Mesendoderm (in vitro differentiated cells): Measurements from ENCODE around the gene MET.

Source experiments
- DNase-seq: peaks from one replicate; pipeline ENCODE4 v3.0.0; 2013
- H2AK5ac ChIP-seq: 2 replicates; pipeline ENCODE4 v1.6.1; 2013; ENCODE audit warnings: low read length, inconsistent platforms
- H2BK120ac ChIP-seq: 2 replicates; pipeline ENCODE4 v1.6.1; 2013; ENCODE audit warnings: low read depth, mild to moderate bottlenecking, low read length, moderate library complexity, mixed read lengths
- H2BK15ac ChIP-seq: replicated peaks from 2 replicates; pipeline ENCODE4 v1.6.1; 2013; ENCODE audit warnings: low read depth, mild to moderate bottlenecking, moderate library complexity
- H2BK5ac ChIP-seq: 2 replicates; pipeline ENCODE4 v1.6.1; 2013; ENCODE audit warnings: low read length, inconsistent platforms
- H3K18ac ChIP-seq: 2 replicates; pipeline ENCODE4 v1.6.1; 2013; ENCODE audit warnings: mild to moderate bottlenecking, low read length, mixed read lengths
- H3K23ac ChIP-seq: one replicate; pipeline ENCODE4 v1.6.1; 2013; ENCODE audit warnings: low read length
- H3K27ac ChIP-seq: 2 replicates; pipeline ENCODE4 v1.5.1; 2013; ENCODE audit warnings: low read depth, mild to moderate bottlenecking, inconsistent platforms, low read length, moderate library complexity
- H3K27me3 ChIP-seq: 2 replicates; pipeline ENCODE4 v1.6.1; 2013; ENCODE audit warnings: low read length, control low read depth, mild to moderate bottlenecking, inconsistent platforms; ENCODE audit not compliant: insufficient read depth, poor library complexity
- H3K36me3 ChIP-seq: 2 replicates; pipeline ENCODE4 v1.6.1; 2013; ENCODE audit warnings: low read length, inconsistent platforms; ENCODE audit not compliant: control insufficient read depth, insufficient read depth
- H3K4ac ChIP-seq: one replicate; pipeline ENCODE4 v1.6.1; 2013; ENCODE audit warnings: low read depth, mild to moderate bottlenecking, low read length, moderate library complexity
- H3K4me1 ChIP-seq: 2 replicates; pipeline ENCODE4 v1.6.1; 2013; ENCODE audit warnings: low read depth, low read length, inconsistent platforms; ENCODE audit not compliant: control insufficient read depth
- H3K4me2 ChIP-seq: 2 replicates; pipeline ENCODE4 v1.6.1; 2013; ENCODE audit warnings: low read length
- H3K4me3 ChIP-seq: 2 replicates; pipeline ENCODE4 v1.5.1; 2013; ENCODE audit warnings: mild to moderate bottlenecking, low read length
- H3K56ac ChIP-seq: one replicate; pipeline ENCODE4 v1.6.1; 2013; ENCODE audit warnings: low read length
- H3K79me1 ChIP-seq: 2 replicates; pipeline ENCODE4 v1.6.1; 2013; ENCODE audit warnings: low read length, inconsistent platforms
- H3K79me2 ChIP-seq: 2 replicates; pipeline ENCODE4 v1.6.1; 2013; ENCODE audit warnings: mild to moderate bottlenecking, low read length; ENCODE audit not compliant: control insufficient read depth, insufficient read depth
- H3K9ac ChIP-seq: 2 replicates; pipeline ENCODE4 v1.6.1; 2013; ENCODE audit warnings: low read length, inconsistent platforms
- H4K5ac ChIP-seq: one replicate; pipeline ENCODE4 v1.6.1; 2013; ENCODE audit warnings: low read length
- H4K8ac ChIP-seq: one replicate; pipeline ENCODE4 v1.6.1; 2013; ENCODE audit warnings: low read depth, mild to moderate bottlenecking, control low read depth, low read length, moderate library complexity
- WGBS: extraction: QIAGEN DNeasy Blood & Tissue Kit; methylation state at CpG from one replicate; pipeline ENCODE4 v1.1.7; 2013; ENCODE audit warnings: low lambda C conversion rate, missing lambda C conversion rate; ENCODE audit not compliant: insufficient coverage; ENCODE audit errors: extremely low coverage; 5-methylcytosine and 5-hydroxymethylcytosine counted together

The MET gene

GRCh38 chr7:116843378-116843777 lies 171.4 kb downstream of the MET start:
- Histone ChIP-seq H3K4me1 (no peaks in the 10 kb centered on the region), H2AK5ac (no peak overlapping the region), H2BK120ac (no peak overlapping the region), H3K36me3 (no peaks in the 10 kb centered on the region), H2BK15ac (no peak overlapping the region), H3K4me3 (no peak overlapping the region), H3K4ac (no peak overlapping the region), H4K8ac (no peak overlapping the region), H3K9ac (no peak overlapping the region), H4K5ac (no peak overlapping the region), H3K79me2 (no peaks in the 10 kb centered on the region), H3K4me2 (no peak overlapping the region), H3K18ac (no peak overlapping the region), H2BK5ac (no peak overlapping the region), H3K23ac (no peak overlapping the region), H3K27ac (no peak overlapping the region), H3K56ac (no peak overlapping the region), H3K27me3 (no peaks in the 10 kb centered on the region), H3K79me1 (no peaks in the 10 kb centered on the region)
- no CpG with 5 or more reads among the region's 4 CpGs for WGBS
- no peak for DNase-seq
